GM23338 (cell line): Measurements from ENCODE around the gene ATL2.
"Not testable (repeated sequence)": the region's sequence is repeated elsewhere in the genome, so short reads cannot be mapped to it uniquely, and the experiment has no call there.

Source experiments
- CREB1 ChIP-seq: fragments of 250-450 bp; sonication (Bioruptor Pico); IDR thresholded peaks from 2 replicates; pipeline ENCODE4 v1.5.0; 2020; ENCODE audit warnings: low read depth, mild to moderate bottlenecking, moderate library complexity
- EZH2 ChIP-seq: fragments of 200-600 bp; sonication (generic); IDR thresholded peaks from one replicate; pipeline ENCODE4 v1.8.0; 2017; ENCODE audit warnings: antibody characterized with exemption, mild to moderate bottlenecking, low read depth; ENCODE audit not compliant: unreplicated experiment
- EZH2phosphoT487 ChIP-seq: fragments of 200-600 bp; sonication (generic); IDR thresholded peaks from one replicate; pipeline ENCODE4 v1.8.1; 2018; ENCODE audit warnings: antibody characterized with exemption; ENCODE audit not compliant: unreplicated experiment
- JUNB ChIP-seq: IDR thresholded peaks from one replicate; pipeline ENCODE4 v1.6.1; 2016; ENCODE audit warnings: antibody characterized with exemption; ENCODE audit not compliant: unreplicated experiment
- NANOG ChIP-seq: IDR thresholded peaks from 2 replicates; pipeline ENCODE4 v1.6.1; 2016; ENCODE audit warnings: antibody characterized with exemption, borderline replicate concordance
- POLR2AphosphoS5 ChIP-seq: IDR thresholded peaks from 2 replicates; pipeline ENCODE4 v1.6.1; 2016; ENCODE audit warnings: antibody characterized with exemption, low read depth
- STAT1 ChIP-seq: IDR thresholded peaks from one replicate; pipeline ENCODE4 v1.6.1; 2016; ENCODE audit warnings: antibody characterized with exemption; ENCODE audit not compliant: unreplicated experiment
- ZNF114 ChIP-seq: fragments of 250-450 bp; sonication (Bioruptor Pico); IDR thresholded peaks from 2 replicates; pipeline ENCODE4 v1.5.0; 2020; ENCODE audit warnings: mild to moderate bottlenecking, moderate library complexity
- ZNF331 ChIP-seq: fragments of 250-450 bp; sonication (Bioruptor Pico); IDR thresholded peaks from 2 replicates; pipeline ENCODE4 v1.5.0; 2020; ENCODE audit warnings: low read depth, mild to moderate bottlenecking, moderate library complexity
- TF ChIP-seq, protein P1 (sequence below), 2 experiments: fragments of 200-600 bp in 1 of 2; sonication (generic) in 1 of 2; conservative IDR thresholded peaks; 2 replicates each; pipeline versions ENCODE4 v1.5.1 to v1.6.1; 2016 to 2017; ENCODE audit warnings: antibody characterized with exemption in 2 of 2, low read depth in 2 of 2, mild to moderate bottlenecking in 2 of 2, moderate library complexity in 1 of 2
- TF ChIP-seq, protein P2 (sequence below): IDR thresholded peaks from 2 replicates; pipeline ENCODE4 v1.6.1; 2016; ENCODE audit warnings: antibody characterized with exemption
- TF ChIP-seq, protein P3 (sequence below): IDR thresholded peaks from one replicate; pipeline ENCODE4 v1.6.1; 2018; ENCODE audit warnings: antibody characterized with exemption; ENCODE audit not compliant: unreplicated experiment

DNA sequence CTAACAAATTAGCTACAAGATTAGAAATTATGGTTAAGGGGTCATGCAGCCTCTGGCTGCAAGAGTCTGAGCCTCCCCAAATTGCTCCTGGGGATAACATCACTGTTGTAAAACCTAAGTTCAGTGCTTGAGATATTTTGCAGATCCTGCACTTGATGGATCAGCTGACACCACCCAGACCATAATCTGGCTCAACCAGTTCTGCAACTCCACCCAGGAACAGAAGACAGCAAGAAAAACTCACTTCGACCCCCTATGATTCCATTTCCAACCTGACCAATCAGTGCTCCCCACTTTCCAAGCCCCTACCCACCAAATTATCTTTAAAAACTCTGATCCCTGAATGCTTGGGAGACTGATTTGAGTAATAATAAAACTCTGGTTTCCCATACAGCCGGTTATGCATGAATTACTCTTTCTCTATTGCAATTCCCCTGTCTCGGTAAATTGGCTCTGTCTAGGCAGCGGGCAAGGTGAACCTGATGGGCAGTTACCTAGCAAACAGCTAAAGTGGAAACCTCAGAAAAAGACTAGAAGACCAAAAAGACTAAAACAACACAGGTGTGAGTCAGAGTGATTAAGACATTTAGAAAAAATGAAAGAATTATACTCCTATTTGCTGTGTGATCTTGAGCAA, 35.3 kb upstream of the ATL2 start:
- not testable (repeated sequence) for TF ChIP-seq ZNF114; POLR2AphosphoS5; EZH2; JUNB; ZNF331 (CRISPR knock-in tag); STAT1; EZH2phosphoT487; NANOG; CREB1
- TF ChIP-seq, protein P1, sequence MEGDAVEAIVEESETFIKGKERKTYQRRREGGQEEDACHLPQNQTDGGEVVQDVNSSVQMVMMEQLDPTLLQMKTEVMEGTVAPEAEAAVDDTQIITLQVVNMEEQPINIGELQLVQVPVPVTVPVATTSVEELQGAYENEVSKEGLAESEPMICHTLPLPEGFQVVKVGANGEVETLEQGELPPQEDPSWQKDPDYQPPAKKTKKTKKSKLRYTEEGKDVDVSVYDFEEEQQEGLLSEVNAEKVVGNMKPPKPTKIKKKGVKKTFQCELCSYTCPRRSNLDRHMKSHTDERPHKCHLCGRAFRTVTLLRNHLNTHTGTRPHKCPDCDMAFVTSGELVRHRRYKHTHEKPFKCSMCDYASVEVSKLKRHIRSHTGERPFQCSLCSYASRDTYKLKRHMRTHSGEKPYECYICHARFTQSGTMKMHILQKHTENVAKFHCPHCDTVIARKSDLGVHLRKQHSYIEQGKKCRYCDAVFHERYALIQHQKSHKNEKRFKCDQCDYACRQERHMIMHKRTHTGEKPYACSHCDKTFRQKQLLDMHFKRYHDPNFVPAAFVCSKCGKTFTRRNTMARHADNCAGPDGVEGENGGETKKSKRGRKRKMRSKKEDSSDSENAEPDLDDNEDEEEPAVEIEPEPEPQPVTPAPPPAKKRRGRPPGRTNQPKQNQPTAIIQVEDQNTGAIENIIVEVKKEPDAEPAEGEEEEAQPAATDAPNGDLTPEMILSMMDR (conservative IDR thresholded peaks at IDR 0.05; ENCODE audit: low read depth in 2 of 2): not testable (repeated sequence)
- TF ChIP-seq, protein P2, sequence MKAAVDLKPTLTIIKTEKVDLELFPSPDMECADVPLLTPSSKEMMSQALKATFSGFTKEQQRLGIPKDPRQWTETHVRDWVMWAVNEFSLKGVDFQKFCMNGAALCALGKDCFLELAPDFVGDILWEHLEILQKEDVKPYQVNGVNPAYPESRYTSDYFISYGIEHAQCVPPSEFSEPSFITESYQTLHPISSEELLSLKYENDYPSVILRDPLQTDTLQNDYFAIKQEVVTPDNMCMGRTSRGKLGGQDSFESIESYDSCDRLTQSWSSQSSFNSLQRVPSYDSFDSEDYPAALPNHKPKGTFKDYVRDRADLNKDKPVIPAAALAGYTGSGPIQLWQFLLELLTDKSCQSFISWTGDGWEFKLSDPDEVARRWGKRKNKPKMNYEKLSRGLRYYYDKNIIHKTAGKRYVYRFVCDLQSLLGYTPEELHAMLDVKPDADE: not testable (repeated sequence)
- TF ChIP-seq, protein P3, sequence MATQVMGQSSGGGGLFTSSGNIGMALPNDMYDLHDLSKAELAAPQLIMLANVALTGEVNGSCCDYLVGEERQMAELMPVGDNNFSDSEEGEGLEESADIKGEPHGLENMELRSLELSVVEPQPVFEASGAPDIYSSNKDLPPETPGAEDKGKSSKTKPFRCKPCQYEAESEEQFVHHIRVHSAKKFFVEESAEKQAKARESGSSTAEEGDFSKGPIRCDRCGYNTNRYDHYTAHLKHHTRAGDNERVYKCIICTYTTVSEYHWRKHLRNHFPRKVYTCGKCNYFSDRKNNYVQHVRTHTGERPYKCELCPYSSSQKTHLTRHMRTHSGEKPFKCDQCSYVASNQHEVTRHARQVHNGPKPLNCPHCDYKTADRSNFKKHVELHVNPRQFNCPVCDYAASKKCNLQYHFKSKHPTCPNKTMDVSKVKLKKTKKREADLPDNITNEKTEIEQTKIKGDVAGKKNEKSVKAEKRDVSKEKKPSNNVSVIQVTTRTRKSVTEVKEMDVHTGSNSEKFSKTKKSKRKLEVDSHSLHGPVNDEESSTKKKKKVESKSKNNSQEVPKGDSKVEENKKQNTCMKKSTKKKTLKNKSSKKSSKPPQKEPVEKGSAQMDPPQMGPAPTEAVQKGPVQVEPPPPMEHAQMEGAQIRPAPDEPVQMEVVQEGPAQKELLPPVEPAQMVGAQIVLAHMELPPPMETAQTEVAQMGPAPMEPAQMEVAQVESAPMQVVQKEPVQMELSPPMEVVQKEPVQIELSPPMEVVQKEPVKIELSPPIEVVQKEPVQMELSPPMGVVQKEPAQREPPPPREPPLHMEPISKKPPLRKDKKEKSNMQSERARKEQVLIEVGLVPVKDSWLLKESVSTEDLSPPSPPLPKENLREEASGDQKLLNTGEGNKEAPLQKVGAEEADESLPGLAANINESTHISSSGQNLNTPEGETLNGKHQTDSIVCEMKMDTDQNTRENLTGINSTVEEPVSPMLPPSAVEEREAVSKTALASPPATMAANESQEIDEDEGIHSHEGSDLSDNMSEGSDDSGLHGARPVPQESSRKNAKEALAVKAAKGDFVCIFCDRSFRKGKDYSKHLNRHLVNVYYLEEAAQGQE: not testable (repeated sequence)
